ENCODE results near the gene TENM3.
"Not testable (repeated sequence)": the region's sequence is repeated elsewhere in the genome, so short reads cannot be mapped to it uniquely, and the experiment has no call there.

The TENM3 gene

GRCh38 chr4:182804131-182804530, 560.9 kb downstream of the TENM3 start:
- no peak for DNase-seq

- no peak for DNase-seq
Measured at GRCh38 chr4:182805321-182805720, 562.1 kb downstream of the TENM3 start.

GRCh38 chr4:182805750-182806149, 562.5 kb downstream of the TENM3 start:
- no peak for DNase-seq

GRCh38 chr4:182806259-182807252, 563.4 kb downstream of the TENM3 start:
- DNase-seq = peak; percentile 8 to 77

- DNase-seq = peak in 1 of 2 experiments; percentile 6
Measured at GRCh38 chr4:182807346-182807745, 564.1 kb downstream of the TENM3 start.

GRCh38 chr4:182807767-182808548, 564.8 kb downstream of the TENM3 start:
- no peak for DNase-seq

GRCh38 chr4:182808673-182809416, 565.6 kb downstream of the TENM3 start:
- DNase-seq = no peak

GRCh38 chr4:182809417-182810102, 566.4 kb downstream of the TENM3 start:
- no peak for DNase-seq

- DNase-seq = no peak
Measured at GRCh38 chr4:182810103-182810615, 567.0 kb downstream of the TENM3 start.

- DNase-seq = no peak
Measured at GRCh38 chr4:182812916-182813315, 569.7 kb downstream of the TENM3 start.

GRCh38 chr4:182814065-182814464, 570.9 kb downstream of the TENM3 start:
- not testable (repeated sequence) for DNase-seq

- no peak for DNase-seq
Measured at GRCh38 chr4:182818926-182819730, 575.9 kb downstream of the TENM3 start.

GRCh38 chr4:182819751-182820150, 576.5 kb downstream of the TENM3 start:
- no peak for DNase-seq

- no peak for DNase-seq
Measured at GRCh38 chr4:182822554-182822953, 579.4 kb downstream of the TENM3 start.

GRCh38 chr4:182823576-182823975, 580.4 kb downstream of the TENM3 start:
- DNase-seq = no peak

- DNase-seq = no peak
Measured at GRCh38 chr4:182825003-182825402, 581.8 kb downstream of the TENM3 start.

- no peak for DNase-seq
Measured at GRCh38 chr4:182825786-182826185, 582.6 kb downstream of the TENM3 start.

- no peak for DNase-seq
Measured at GRCh38 chr4:182826391-182826790, 583.2 kb downstream of the TENM3 start.

- no peak for DNase-seq
Measured at GRCh38 chr4:182827166-182827565, 584.0 kb downstream of the TENM3 start.

GRCh38 chr4:182827954-182828353, 584.8 kb downstream of the TENM3 start:
- no peak for DNase-seq

- DNase-seq = no peak
Measured at GRCh38 chr4:182828360-182829025, 585.3 kb downstream of the TENM3 start.
